Activated CD8-positive, alpha-beta T cell treated with anti-CD3 and anti-CD28 coated beads for 36 hours (primary cell): ENCODE results near the gene CCND2. TPM values are rescaled to one million over a fixed set of nuclear protein-coding genes. Genes with fewer than 3 reads are reported as not detected.

ENCODE experiments used
- ATAC-seq: fragments of 200-7000 bp; cut with Tn5 transposase; one replicate; pipeline ENCODE4 v1.10.0; 2021; ENCODE audit warnings: mild to moderate bottlenecking, moderate library complexity
- CTCF ChIA-PET: fragments of 350-600 bp; sonication (Branson Sonifier 250); formaldehyde crosslinking; loops from one replicate; lab custom pipeline; 2021; ENCODE audit warnings: antibody characterized with exemption; lab: Charles Lee
- POLR2A ChIA-PET: fragments of 350-600 bp; sonication (Branson Sonifier 250); formaldehyde crosslinking; loops from one replicate; lab custom pipeline; 2021; ENCODE audit warnings: antibody characterized with exemption; lab: Charles Lee
- DNase-seq: peaks from one replicate; pipeline ENCODE4 v3.0.0-alpha.2; 2020
- H3K27ac Mint-ChIP-seq: one replicate; pipeline ENCODE4 v1.8.0; 2021; ENCODE audit warnings: mild to moderate bottlenecking, mixed read lengths
- H3K27me3 Mint-ChIP-seq: one replicate; pipeline ENCODE4 v1.8.0; 2021; ENCODE audit warnings: mixed read lengths
- H3K36me3 Mint-ChIP-seq: one replicate; pipeline ENCODE4 v1.8.0; 2021; ENCODE audit warnings: low read depth, mixed read lengths
- H3K4me1 Mint-ChIP-seq: one replicate; pipeline ENCODE4 v1.8.0; 2021; ENCODE audit warnings: low read depth, mixed read lengths
- H3K4me3 Mint-ChIP-seq: one replicate; pipeline ENCODE4 v1.8.0; 2021; ENCODE audit warnings: mild to moderate bottlenecking, moderate library complexity, mixed read lengths
- H3K9me3 Mint-ChIP-seq: one replicate; pipeline ENCODE4 v1.8.0; 2021; ENCODE audit warnings: mixed read lengths
- CTCF ChIP-seq: fragments of 200-600 bp; IDR thresholded peaks from one replicate; pipeline ENCODE4 v1.8.0; 2022; ENCODE audit warnings: antibody characterized with exemption, mild to moderate bottlenecking
- intact Hi-C: fragments of 100-400 bp; cut with micrococcal nuclease; formaldehyde crosslinking; loops from one replicate; pipeline ENCODE4 v1.10.0; 2022
- total RNA-seq, 2 experiments: library from RNA; stranded (reverse); gene quantifications; one replicate each; pipeline ENCODE4 v1.2.3, GENCODE V29; 2021

The CCND2 gene
- total RNA-seq, 2 experiments from 2014 or later = 617 to 639 TPM

- ChIA-PET POLR2A (interaction anchor here (0.6 to 1.1 kb wide), 3 partner anchors 11 to 313 kb away, joined by 3 to 4 read pairs (median 3); no protein-coding TSS in a partner anchor), CTCF (interaction anchor here (1.1 to 1.6 kb wide), 2 partner anchors 11 to 49 kb away, joined by 3 to 4 read pairs; no protein-coding TSS in a partner anchor)
- no peak for DNase-seq
- no peaks in the 10 kb centered on the region for H3K4me1 Mint-ChIP-seq
- intact Hi-C loops = no loop called here
- no peak overlapping the region for H3K27ac Mint-ChIP-seq
- TF ChIP-seq CTCF = no peak
- no peaks in the 10 kb centered on the region for H3K9me3 Mint-ChIP-seq
- peaks cover 2% of the 10 kb centered on the region for H3K27me3 Mint-ChIP-seq
- H3K36me3 Mint-ChIP-seq = no peaks in the 10 kb centered on the region
- no peak for ATAC-seq
- H3K4me3 Mint-ChIP-seq = no peak overlapping the region
Observed at GRCh38 chr12:4228122-4228580, 45.4 kb upstream of the CCND2 start.

GRCh38 chr12:4230526-4230925 is 43.0 kb upstream of the CCND2 start:
- Mint-ChIP-seq H3K27me3 (no peaks in the 10 kb centered on the region), H3K9me3 (no peaks in the 10 kb centered on the region), H3K36me3 (no peaks in the 10 kb centered on the region), H3K4me3 (no peak overlapping the region), H3K4me1 (no peaks in the 10 kb centered on the region), H3K27ac (no peak overlapping the region)
- TF ChIP-seq CTCF = no peak
- intact Hi-C loops = no loop called here
- POLR2A ChIA-PET = interaction anchor here (1.0 kb wide), 1 partner anchor 113 kb away, joined by 4 read pairs; no protein-coding TSS in a partner anchor
- CTCF ChIA-PET = no interaction called here
- no peak for DNase-seq
- no peak for ATAC-seq

- CTCF ChIA-PET = no interaction called here
Observed at GRCh38 chr12:4238577-4238976, 35.0 kb upstream of the CCND2 start.

GRCh38 chr12:4239746-4240145 is 33.8 kb upstream of the CCND2 start:
- H3K27me3 Mint-ChIP-seq = peaks cover 11% of the 10 kb centered on the region
- peaks cover 6% of the 10 kb centered on the region for H3K36me3 Mint-ChIP-seq

More at GRCh38 chr12:4238577-4238976, 35.0 kb upstream of the CCND2 start:
- intact Hi-C loops = no loop called here
- H3K9me3 Mint-ChIP-seq = peaks cover 25% of the 10 kb centered on the region
- H3K27ac Mint-ChIP-seq = no peak overlapping the region
- H3K36me3 Mint-ChIP-seq = peaks cover 6% of the 10 kb centered on the region
- no peaks in the 10 kb centered on the region for H3K4me1 Mint-ChIP-seq
- ATAC-seq = no peak
- H3K4me3 Mint-ChIP-seq = no peak overlapping the region
- DNase-seq = no peak
- POLR2A ChIA-PET = no interaction called here
- peaks cover 11% of the 10 kb centered on the region for H3K27me3 Mint-ChIP-seq
- no peak for TF ChIP-seq CTCF

More at GRCh38 chr12:4239746-4240145, 33.8 kb upstream of the CCND2 start:
- intact Hi-C loops = no loop called here
- Mint-ChIP-seq H3K27ac (no peak overlapping the region), H3K9me3 (peaks cover 25% of the 10 kb centered on the region), H3K4me3 (no peak overlapping the region), H3K4me1 (no peaks in the 10 kb centered on the region)
- POLR2A ChIA-PET = interaction anchor here (1.0 kb wide), 1 partner anchor 10 kb away, joined by 3 read pairs; no protein-coding TSS in a partner anchor
- CTCF ChIA-PET = interaction anchor here (1.5 kb wide), 1 partner anchor 37 kb away, joined by 3 read pairs; no protein-coding TSS in a partner anchor
- no peak for TF ChIP-seq CTCF
- no peak for ATAC-seq
- no peak for DNase-seq
